Neural crest cell (in vitro differentiated cells): Measurements from ENCODE around the gene CD58. TPM values are rescaled to one million over a fixed set of nuclear protein-coding genes. Genes with fewer than 3 reads are reported as not detected.

Experiments used
- DNase-seq: peaks from one replicate; pipeline ENCODE4 v3.0.0; 2021; ENCODE audit warnings: low read depth, mixed read lengths, low spot score
- H3K27ac Mint-ChIP-seq: one replicate; pipeline ENCODE4 v1.8.0; 2021; ENCODE audit warnings: mild to moderate bottlenecking, mixed read lengths; ENCODE audit not compliant: unreplicated experiment
- H3K27me3 Mint-ChIP-seq: 2 replicates; pipeline ENCODE4 v1.8.0; 2021; ENCODE audit warnings: low read depth, mild to moderate bottlenecking, mixed read lengths
- H3K36me3 Mint-ChIP-seq: 2 replicates; pipeline ENCODE4 v1.8.0; 2021; ENCODE audit warnings: low read depth, mild to moderate bottlenecking, mixed read lengths
- H3K4me1 Mint-ChIP-seq: 2 replicates; pipeline ENCODE4 v1.8.0; 2021; ENCODE audit warnings: mixed read lengths
- H3K4me3 Mint-ChIP-seq: one replicate; pipeline ENCODE4 v1.8.0; 2021; ENCODE audit warnings: mild to moderate bottlenecking, mixed read lengths
- H3K9me3 Mint-ChIP-seq: 2 replicates; pipeline ENCODE4 v1.8.0; 2021; ENCODE audit warnings: mixed read lengths
- CTCF ChIP-seq: fragments of 200-600 bp; sonication (generic); conservative IDR thresholded peaks from 2 replicates; pipeline ENCODE4 v1.5.0; 2021; ENCODE audit warnings: antibody characterized with exemption, mild to moderate bottlenecking
- microRNA-seq: library from miRNA; unstranded; fragments of <30 nt; microRNA quantifications from one replicate; pipeline ENCODE4, GENCODE V29; 2020
- total RNA-seq: library from RNA; stranded (reverse); gene quantifications from 2 replicates; pipeline ENCODE4 v1.2.1, GENCODE V29; 2021

CD58 gene
- total RNA-seq, 1 donor from 2014 or later, result 7.1 TPM

- no peak overlapping the region for H3K4me3 Mint-ChIP-seq
- no peak for DNase-seq
- H3K27me3 Mint-ChIP-seq, result peaks cover 3% of the 10 kb centered on the region
- no peaks in the 10 kb centered on the region for H3K36me3 Mint-ChIP-seq
- H3K4me1 Mint-ChIP-seq, result peaks cover 11% of the 10 kb centered on the region
- no peak for TF ChIP-seq CTCF
- H3K27ac Mint-ChIP-seq, result no peak overlapping the region
- H3K9me3 Mint-ChIP-seq, result peaks cover 3% of the 10 kb centered on the region
Measured at GRCh38 chr1:116465845-116466685, 104.8 kb downstream of the CD58 start.

DNA sequence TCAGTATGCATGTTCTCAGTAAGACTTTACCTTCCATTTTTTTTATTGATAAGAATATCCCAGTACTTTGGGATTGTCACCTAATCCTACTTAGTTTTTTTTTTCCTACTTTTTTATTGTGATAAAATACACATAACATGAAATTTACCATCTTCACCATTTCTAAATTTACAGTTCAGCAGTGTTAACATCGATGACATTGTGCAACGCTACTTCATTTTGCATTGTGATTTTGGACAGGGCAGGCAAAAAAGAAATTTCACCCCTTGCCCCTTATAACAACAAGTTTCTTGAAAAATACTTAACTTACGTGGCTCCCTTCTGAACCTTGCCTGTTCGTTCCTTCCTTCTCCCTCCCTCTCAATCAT is 105.4 kb downstream of the CD58 start:
- Mint-ChIP-seq H3K27ac (no peak overlapping the region), H3K9me3 (peaks cover 3% of the 10 kb centered on the region), H3K4me1 (peaks cover 11% of the 10 kb centered on the region), H3K36me3 (no peaks in the 10 kb centered on the region), H3K27me3 (peaks cover 3% of the 10 kb centered on the region), H3K4me3 (no peak overlapping the region)
- TF ChIP-seq CTCF, result no peak
- DNase-seq, result no peak

Small RNA genes within 50 kb of the gene (microRNA-seq; reads per million reads assigned to microRNA genes)
- not detected for gene MIR548AC

Other genes starting within 250 kb of the CD58 start
- gene ATP1A1, start 197.8 kb downstream of the CD58 start, total RNA-seq, result 175 and 176 TPM in 2 replicates
- 27.2 TPM in 2 replicates for gene IGSF3, start 96.7 kb upstream of the CD58 start, total RNA-seq
- not detected in 2 replicates for gene CD2, start 183.4 kb upstream of the CD58 start, total RNA-seq